ENCODE data around the gene ATP5F1B. TPM values are rescaled to one million over a fixed set of nuclear protein-coding genes. Genes with fewer than 3 reads are reported as not detected.
A peak's percentile ranks its signal among the peaks of the same experiment; 100 is the strongest.

The ATP5F1B gene
- total and polyA plus RNA-seq, 2 of the 13 experiments (the other 11 are each of a cell fraction or from before 2014, with no cell fraction given), result 1,051 to 1,180 TPM

- TF ChIP-seq HMGXB3 (CRISPR knock-in tag; IDR thresholded peaks at IDR 0.05; ENCODE audit: borderline replicate concordance) (no peak), RNF219 (CRISPR knock-in tag; IDR thresholded peaks at IDR 0.05) (no peak), ZMYM2 (CRISPR knock-in tag; IDR thresholded peaks at IDR 0.05) (no peak), STAT5B (CRISPR knock-in tag; IDR thresholded peaks at IDR 0.05) (no peak), KDM1A (CRISPR knock-in tag; IDR thresholded peaks at IDR 0.05) (no peak), RARA (CRISPR knock-in tag; IDR thresholded peaks at IDR 0.05) (no peak), SSRP1 (CRISPR knock-in tag; IDR thresholded peaks at IDR 0.05) (no peak), SAFB2 (CRISPR knock-in tag; IDR thresholded peaks at IDR 0.05; ENCODE audit: borderline replicate concordance, low read depth) (no peak), ZNF589 (CRISPR knock-in tag; conservative IDR thresholded peaks at IDR 0.05) (no peak), NFYC (CRISPR knock-in tag; IDR thresholded peaks at IDR 0.05) (no peak), SP4 (CRISPR knock-in tag; IDR thresholded peaks at IDR 0.05) (0 out of 2 replicates have a peak, but pooled peaks have one; percentile 35), CREM (IDR thresholded peaks at IDR 0.05) (no peak), CREM (CRISPR knock-in tag; IDR thresholded peaks at IDR 0.05) (no peak), E2F5 (CRISPR knock-in tag; conservative IDR thresholded peaks at IDR 0.05) (no peak), MEIS1 (CRISPR knock-in tag; IDR thresholded peaks at IDR 0.05; ENCODE audit: borderline replicate concordance) (0 out of 2 replicates have a peak, but pooled peaks have one; percentile 49), DRAP1 (CRISPR knock-in tag; IDR thresholded peaks at IDR 0.05) (no peak)
- TF ChIP-seq, protein P1, sequence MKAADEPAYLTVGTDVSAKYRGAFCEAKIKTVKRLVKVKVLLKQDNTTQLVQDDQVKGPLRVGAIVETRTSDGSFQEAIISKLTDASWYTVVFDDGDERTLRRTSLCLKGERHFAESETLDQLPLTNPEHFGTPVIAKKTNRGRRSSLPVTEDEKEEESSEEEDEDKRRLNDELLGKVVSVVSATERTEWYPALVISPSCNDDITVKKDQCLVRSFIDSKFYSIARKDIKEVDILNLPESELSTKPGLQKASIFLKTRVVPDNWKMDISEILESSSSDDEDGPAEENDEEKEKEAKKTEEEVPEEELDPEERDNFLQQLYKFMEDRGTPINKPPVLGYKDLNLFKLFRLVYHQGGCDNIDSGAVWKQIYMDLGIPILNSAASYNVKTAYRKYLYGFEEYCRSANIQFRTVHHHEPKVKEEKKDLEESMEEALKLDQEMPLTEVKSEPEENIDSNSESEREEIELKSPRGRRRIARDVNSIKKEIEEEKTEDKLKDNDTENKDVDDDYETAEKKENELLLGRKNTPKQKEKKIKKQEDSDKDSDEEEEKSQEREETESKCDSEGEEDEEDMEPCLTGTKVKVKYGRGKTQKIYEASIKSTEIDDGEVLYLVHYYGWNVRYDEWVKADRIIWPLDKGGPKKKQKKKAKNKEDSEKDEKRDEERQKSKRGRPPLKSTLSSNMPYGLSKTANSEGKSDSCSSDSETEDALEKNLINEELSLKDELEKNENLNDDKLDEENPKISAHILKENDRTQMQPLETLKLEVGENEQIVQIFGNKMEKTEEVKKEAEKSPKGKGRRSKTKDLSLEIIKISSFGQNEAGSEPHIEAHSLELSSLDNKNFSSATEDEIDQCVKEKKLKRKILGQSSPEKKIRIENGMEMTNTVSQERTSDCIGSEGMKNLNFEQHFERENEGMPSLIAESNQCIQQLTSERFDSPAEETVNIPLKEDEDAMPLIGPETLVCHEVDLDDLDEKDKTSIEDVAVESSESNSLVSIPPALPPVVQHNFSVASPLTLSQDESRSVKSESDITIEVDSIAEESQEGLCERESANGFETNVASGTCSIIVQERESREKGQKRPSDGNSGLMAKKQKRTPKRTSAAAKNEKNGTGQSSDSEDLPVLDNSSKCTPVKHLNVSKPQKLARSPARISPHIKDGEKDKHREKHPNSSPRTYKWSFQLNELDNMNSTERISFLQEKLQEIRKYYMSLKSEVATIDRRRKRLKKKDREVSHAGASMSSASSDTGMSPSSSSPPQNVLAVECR (CRISPR knock-in tag; IDR thresholded peaks at IDR 0.05; ENCODE audit: borderline replicate concordance), result peak; percentile 41; the same call in 1 of the 2 replicates
Measured at GRCh38 chr12:56631790-56632700, 13.7 kb downstream of the ATP5F1B start (continued).

Measured in HepG2 (cell line).